K562 (cell line): Measurements from ENCODE around the gene BCO1. TPM values are rescaled to one million over a fixed set of nuclear protein-coding genes. Genes with fewer than 3 reads are reported as not detected.
A peak's percentile ranks its signal among the peaks of the same experiment; 100 is the strongest.

Experiments
- ATAC-seq: fragments of 200-7000 bp; cut with Tn5 transposase; 3 replicates; pipeline ENCODE4 v1.9.1; 2020; ENCODE audit warnings: moderate library complexity
- BruUV-seq: library from RNA; stranded (reverse); fragments of 400-500 nt; replicated peaks from 2 replicates; lab custom pipeline; 2021; lab: Mats Ljungman, UMichigan
- CTCF ChIA-PET: fragments of 300-600 bp; formaldehyde crosslinking; extraction: SDS; loops from one replicate; lab custom pipeline; 2021; ENCODE audit warnings: low intra/inter-chr PET ratio; lab: Yijun Ruan, JAX
- POLR2A ChIA-PET: fragments of 300-600, 350-650 bp; sonication (Branson Sonifier 250); formaldehyde crosslinking; extraction: SDS; loops from one replicate; lab custom pipeline; 2021; ENCODE audit warnings: antibody characterized with exemption, inconsistent platforms; lab: Yijun Ruan, JAX
- DNase-seq, 4 experiments: peaks; one replicate each; pipeline versions ENCODE4 v3.0.0 to v3.0.0-alpha.2; 2011 to 2018; ENCODE audit warnings: low spot score in 3 of 4, mixed read lengths in 3 of 4; ENCODE audit errors: extremely low read depth in 1 of 4
- FAIRE-seq: peaks from 2 replicates; lab custom pipeline; 2011; peaks lifted over from hg19 to GRCh38; lab: Jason Lieb, UNC
- H2AFZ ChIP-seq: 2 replicates; pipeline ENCODE4 v1.6.0; 2011; ENCODE audit warnings: low read depth, low read length, control low read depth, inconsistent platforms
- H3K27ac ChIP-seq: fragments of 200-600 bp; 3 replicates; pipeline ENCODE4 v1.8.0; 2011; ENCODE audit warnings: low read depth, mild to moderate bottlenecking, control low read depth, inconsistent platforms, low read length, moderate library complexity, mixed read lengths; ENCODE audit errors: extremely low read depth
- H3K27me3 ChIP-seq, 2 experiments: fragments of 300-600 bp in 1 of 2; 2 replicates in 1 of 2; 3 replicates in 1 of 2; pipeline versions ENCODE4 v1.6.0 to v1.8.0; 2011; ENCODE audit warnings: inconsistent platforms in 2 of 2, low read length in 2 of 2, mild to moderate bottlenecking in 1 of 2, mixed read lengths in 1 of 2, moderate library complexity in 1 of 2; ENCODE audit not compliant: control insufficient read depth in 2 of 2, insufficient read depth in 2 of 2
- H3K36me3 ChIP-seq: fragments of 300-600 bp; 3 replicates; pipeline ENCODE4 v1.8.0; 2011; ENCODE audit warnings: mild to moderate bottlenecking, low read length, inconsistent platforms; ENCODE audit not compliant: control insufficient read depth, insufficient read depth
- H3K4me1 ChIP-seq, 2 experiments: fragments of 200-600 bp in 1 of 2; replicated peaks in 1 of 2; 2 replicates in 1 of 2; 3 replicates in 1 of 2; pipeline versions ENCODE4 v1.5.1 to v1.8.0; 2011; ENCODE audit warnings: inconsistent platforms in 2 of 2, low read length in 2 of 2, mild to moderate bottlenecking in 1 of 2, mixed read lengths in 1 of 2, moderate library complexity in 1 of 2; ENCODE audit not compliant: control insufficient read depth in 2 of 2, insufficient read depth in 2 of 2
- H3K4me2 ChIP-seq: 2 replicates; pipeline ENCODE4 v1.6.1; 2011; ENCODE audit warnings: low read length, control low read depth, inconsistent platforms, mixed read lengths; ENCODE audit not compliant: insufficient read depth
- H3K4me3 ChIP-seq: fragments of 200-600 bp; sonication (generic), shearing (Covaris generic); 2 replicates; pipeline ENCODE4 v1.5.1; 2016; ENCODE audit warnings: control low read depth, inconsistent platforms
- H3K79me2 ChIP-seq: fragments of 200-600 bp; 3 replicates; pipeline ENCODE4 v1.8.0; 2011; ENCODE audit warnings: low read length, inconsistent platforms; ENCODE audit not compliant: control insufficient read depth, insufficient read depth
- H3K9ac ChIP-seq, 2 experiments: 2 replicates each; pipeline versions ENCODE4 v1.6.0 to v1.6.1; 2011; ENCODE audit warnings: low read depth in 2 of 2, low read length in 2 of 2, control low read depth in 1 of 2, inconsistent platforms in 1 of 2, mild to moderate bottlenecking in 1 of 2, mixed read lengths in 1 of 2; ENCODE audit not compliant: insufficient read depth in 1 of 2
- H3K9me1 ChIP-seq: one replicate; pipeline ENCODE4 v1.6.0; 2011; ENCODE audit warnings: inconsistent platforms, mild to moderate bottlenecking, low read length, moderate library complexity; ENCODE audit not compliant: control insufficient read depth, insufficient read depth
- H3K9me3 ChIP-seq: replicated peaks from 2 replicates; pipeline ENCODE4 v1.5.1; 2011; ENCODE audit warnings: low read depth, low read length, inconsistent platforms; ENCODE audit not compliant: control insufficient read depth, insufficient read depth
- H4K20me1 ChIP-seq: replicated peaks from 2 replicates; pipeline ENCODE4 v1.6.1; 2011; ENCODE audit warnings: low read length, inconsistent platforms, mixed read lengths; ENCODE audit not compliant: control insufficient read depth, insufficient read depth
- CBFA2T2 ChIP-seq: fragments of 450-650 bp; conservative IDR thresholded peaks from 2 replicates; pipeline ENCODE4 v1.6.1; 2017; ENCODE audit warnings: mild to moderate bottlenecking
- CC2D1A ChIP-seq: fragments of 450-650 bp; IDR thresholded peaks from 2 replicates; pipeline ENCODE4 v1.6.1; 2017; ENCODE audit warnings: mild to moderate bottlenecking
- CCNT2 ChIP-seq: IDR thresholded peaks from 2 replicates; pipeline ENCODE4 v1.6.1; 2011; ENCODE audit warnings: borderline replicate concordance, low read depth, mild to moderate bottlenecking, moderate library complexity, mixed read lengths, low read length; ENCODE audit not compliant: insufficient read length; ENCODE audit errors: extremely low read depth
- DMBX1 ChIP-seq: fragments of 250-450 bp; sonication (Bioruptor Pico); IDR thresholded peaks from 2 replicates; pipeline ENCODE4 v1.8.0; 2022; ENCODE audit warnings: inconsistent platforms, mild to moderate bottlenecking, moderate library complexity, borderline replicate concordance
- GABPB2 ChIP-seq: fragments of 250-450 bp; sonication (Bioruptor Pico); conservative IDR thresholded peaks from 2 replicates; pipeline ENCODE4 v1.5.1; 2021; ENCODE audit warnings: mild to moderate bottlenecking
- NCOR1 ChIP-seq: fragments of 450-650 bp; IDR thresholded peaks from 2 replicates; pipeline ENCODE4 v1.6.1; 2016; ENCODE audit warnings: mild to moderate bottlenecking, moderate library complexity
- PHB2 ChIP-seq: fragments of 450-650 bp; IDR thresholded peaks from 2 replicates; pipeline ENCODE4 v1.6.1; 2017; ENCODE audit warnings: low read depth
- SMARCA4 ChIP-seq: fragments of 450-650 bp; IDR thresholded peaks from 2 replicates; pipeline ENCODE4 v1.6.1; 2016
- TCF3 ChIP-seq: sonication (generic); formaldehyde crosslinking; IDR thresholded peaks from 2 replicates; pipeline ENCODE4 v1.4.0; 2020; ENCODE audit warnings: mild to moderate bottlenecking, missing genetic modification reagents
- TEAD4 ChIP-seq, 2 experiments: sonication (generic) in 1 of 2; formaldehyde crosslinking in 1 of 2; IDR thresholded peaks; 2 replicates each; pipeline versions ENCODE4 v1.6.1 to v1.8.0; 2012 to 2022; ENCODE audit warnings: borderline replicate concordance in 1 of 2, inconsistent platforms in 1 of 2, low read length in 1 of 2, mild to moderate bottlenecking in 1 of 2, missing genetic modification reagents in 1 of 2
- THRB ChIP-seq: fragments of 450-650 bp; formaldehyde crosslinking; conservative IDR thresholded peaks from 2 replicates; pipeline ENCODE4 v1.4.0; 2022; ENCODE audit warnings: mild to moderate bottlenecking, missing genetic modification characterization
- ZNF584 ChIP-seq: fragments of 200-800 bp; sonication (Bioruptor generic); IDR thresholded peaks from 2 replicates; pipeline ENCODE4 v1.6.1; 2016; ENCODE audit warnings: low read depth, mild to moderate bottlenecking, missing genetic modification characterization, missing compliant biosample characterization
- ZNF589 ChIP-seq: fragments of 200-800 bp; sonication (Bioruptor generic); IDR thresholded peaks from 2 replicates; pipeline ENCODE4 v1.6.1; 2016; ENCODE audit warnings: low read depth, missing genetic modification characterization, missing compliant biosample characterization
- ZNF766 ChIP-seq: fragments of 200-800 bp; sonication (Bioruptor generic); conservative IDR thresholded peaks from 2 replicates; pipeline ENCODE4 v1.6.1; 2016; ENCODE audit warnings: missing genetic modification characterization, missing compliant biosample characterization
- ZNF785 ChIP-seq: fragments of 250-450 bp; sonication (Bioruptor Pico); IDR thresholded peaks from 2 replicates; pipeline ENCODE4 v1.4.0; 2020; ENCODE audit warnings: mild to moderate bottlenecking
- WGBS: fragments of 100-300 bp; shearing (Covaris generic); methylation state at CpG from one replicate; pipeline ENCODE4 v1.1.6; 2016; ENCODE audit warnings: low coverage, mixed read lengths; ENCODE audit not compliant: insufficient coverage; ENCODE audit errors: missing lambda C conversion rate; 5-methylcytosine and 5-hydroxymethylcytosine counted together
- in situ Hi-C: fragments of 300-500 bp; cut with MboI; formaldehyde crosslinking; loops from 4 replicates; pipeline ENCODE4 v1.15.0; 2018; ENCODE audit warnings: inconsistent platforms, mixed read lengths
- intact Hi-C: fragments of 100-400 bp; cut with micrococcal nuclease; formaldehyde crosslinking; loops from 2 replicates; pipeline ENCODE4 v1.14.2; 2022
- polyA plus RNA-seq, 8 experiments: library from polyadenylated mRNA; depleted of rRNA in 4 of 8; stranded (reverse) in 5 of 8; unstranded in 3 of 8; fragments of >200 nt; fragmentation: Nextera tagmentation in 2 of 8; fragmentation: Illumina TruSeq in 1 of 8; extraction: Ambion mirVana in 2 of 8; extraction: Trizol in 1 of 8; gene quantifications; 2 replicates each; pipeline versions ENCODE4 v1.2.1 to v1.2.3, GENCODE V29; 2011 to 2014; ENCODE audit warnings: inconsistent platforms in 1 of 8, missing spikeins in 1 of 8
- total RNA-seq, 7 experiments: library from RNA; depleted of rRNA in 6 of 7; stranded (reverse); fragments of >200 nt in 6 of 7; fragmentation: Illumina TruSeq in 2 of 7; extraction: Trizol in 2 of 7; gene quantifications; 2 replicates each; pipeline versions ENCODE4 v1.2.1 to v1.2.3, GENCODE V29; 2011 to 2021; ENCODE audit warnings: low replicate concordance in 1 of 7
- TF ChIP-seq, protein P1 (sequence below): sonication (generic); formaldehyde crosslinking; IDR thresholded peaks from 2 replicates; pipeline ENCODE4 v1.8.0; 2022; ENCODE audit warnings: mild to moderate bottlenecking, missing genetic modification reagents

Gene BCO1
- total and polyA plus RNA-seq, 9 of the 15 experiments (the other 6 are each of a cell fraction or from before 2014, with no cell fraction given): not detected

DNA sequence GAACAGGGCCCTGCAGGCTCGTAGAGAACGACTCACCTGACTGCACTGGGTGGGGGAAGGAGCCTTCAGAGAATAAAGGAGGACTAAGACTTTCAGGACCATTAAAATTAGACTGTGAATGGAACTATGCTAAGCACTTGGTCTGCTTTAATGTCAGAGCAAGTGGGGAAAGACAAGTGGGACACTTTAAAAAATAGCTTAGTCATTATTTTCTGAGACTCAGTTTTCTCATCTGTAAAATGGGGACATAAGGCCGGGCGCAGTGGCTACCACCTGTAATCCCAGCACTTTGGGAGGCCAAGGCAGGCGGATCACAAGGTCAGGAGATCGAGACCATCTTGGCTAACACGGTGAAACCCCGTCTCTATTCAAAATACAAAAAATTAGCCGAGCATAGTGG, 19.3 kb upstream of the BCO1 start (continued):
- TF ChIP-seq THRB (CRISPR knock-in tag): no peak

DNA sequence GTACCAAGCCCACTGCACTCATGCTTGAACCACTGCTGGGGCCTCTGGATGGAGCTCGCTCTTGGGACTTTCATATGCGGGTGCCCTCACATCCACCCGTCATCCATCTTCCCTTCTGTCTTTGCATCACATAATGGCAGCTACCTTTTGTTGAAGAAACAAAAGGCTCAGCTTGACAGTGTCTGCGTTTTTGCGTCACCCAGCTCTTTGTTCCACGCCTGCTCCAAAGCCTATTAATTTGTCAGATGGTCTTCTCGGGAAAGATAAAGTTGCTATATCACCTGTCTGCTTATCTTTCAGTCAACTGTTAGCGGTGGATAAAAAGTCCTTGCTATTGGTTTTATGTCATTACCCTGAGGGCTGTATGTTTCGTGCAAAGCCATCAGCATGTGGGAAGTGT, 18.1 kb upstream of the BCO1 start:
- 3% methylated on average over 9 of the region's 9 CpGs for WGBS
- BruUV-seq: no TSS peak
- TF ChIP-seq DMBX1 (CRISPR knock-in tag): peak; percentile 64; the same call in 1 of the 2 replicates
- TF ChIP-seq ZNF584 (CRISPR knock-in tag): peak; percentile 60; the same call in 1 of the 2 replicates
- peak; percentile 87 for TF ChIP-seq TCF3 (CRISPR knock-in tag)
- TF ChIP-seq NCOR1: peak; percentile 79
- no peak; the same call in 1 of the 2 replicates for TF ChIP-seq PHB2
- no peak for TF ChIP-seq GABPB2
- peak; percentile 77; the same call in 1 of the 2 replicates for TF ChIP-seq SMARCA4
- TF ChIP-seq ZNF589 (CRISPR knock-in tag): peak; percentile 86
- peak; percentile 26; the same call in 1 of the 2 replicates for TF ChIP-seq ZNF766
- TF ChIP-seq TEAD4 (IDR thresholded peaks at IDR 0.05; ENCODE audit: low read length): peak; percentile 96
- no peak for TF ChIP-seq TEAD4 (CRISPR knock-in tag; IDR thresholded peaks at IDR 0.05; ENCODE audit: borderline replicate concordance)
- no peak for TF ChIP-seq ZNF785 (CRISPR knock-in tag)
- peak; percentile 45; the same call in 1 of the 2 replicates for TF ChIP-seq CC2D1A
- TF ChIP-seq, protein P1, sequence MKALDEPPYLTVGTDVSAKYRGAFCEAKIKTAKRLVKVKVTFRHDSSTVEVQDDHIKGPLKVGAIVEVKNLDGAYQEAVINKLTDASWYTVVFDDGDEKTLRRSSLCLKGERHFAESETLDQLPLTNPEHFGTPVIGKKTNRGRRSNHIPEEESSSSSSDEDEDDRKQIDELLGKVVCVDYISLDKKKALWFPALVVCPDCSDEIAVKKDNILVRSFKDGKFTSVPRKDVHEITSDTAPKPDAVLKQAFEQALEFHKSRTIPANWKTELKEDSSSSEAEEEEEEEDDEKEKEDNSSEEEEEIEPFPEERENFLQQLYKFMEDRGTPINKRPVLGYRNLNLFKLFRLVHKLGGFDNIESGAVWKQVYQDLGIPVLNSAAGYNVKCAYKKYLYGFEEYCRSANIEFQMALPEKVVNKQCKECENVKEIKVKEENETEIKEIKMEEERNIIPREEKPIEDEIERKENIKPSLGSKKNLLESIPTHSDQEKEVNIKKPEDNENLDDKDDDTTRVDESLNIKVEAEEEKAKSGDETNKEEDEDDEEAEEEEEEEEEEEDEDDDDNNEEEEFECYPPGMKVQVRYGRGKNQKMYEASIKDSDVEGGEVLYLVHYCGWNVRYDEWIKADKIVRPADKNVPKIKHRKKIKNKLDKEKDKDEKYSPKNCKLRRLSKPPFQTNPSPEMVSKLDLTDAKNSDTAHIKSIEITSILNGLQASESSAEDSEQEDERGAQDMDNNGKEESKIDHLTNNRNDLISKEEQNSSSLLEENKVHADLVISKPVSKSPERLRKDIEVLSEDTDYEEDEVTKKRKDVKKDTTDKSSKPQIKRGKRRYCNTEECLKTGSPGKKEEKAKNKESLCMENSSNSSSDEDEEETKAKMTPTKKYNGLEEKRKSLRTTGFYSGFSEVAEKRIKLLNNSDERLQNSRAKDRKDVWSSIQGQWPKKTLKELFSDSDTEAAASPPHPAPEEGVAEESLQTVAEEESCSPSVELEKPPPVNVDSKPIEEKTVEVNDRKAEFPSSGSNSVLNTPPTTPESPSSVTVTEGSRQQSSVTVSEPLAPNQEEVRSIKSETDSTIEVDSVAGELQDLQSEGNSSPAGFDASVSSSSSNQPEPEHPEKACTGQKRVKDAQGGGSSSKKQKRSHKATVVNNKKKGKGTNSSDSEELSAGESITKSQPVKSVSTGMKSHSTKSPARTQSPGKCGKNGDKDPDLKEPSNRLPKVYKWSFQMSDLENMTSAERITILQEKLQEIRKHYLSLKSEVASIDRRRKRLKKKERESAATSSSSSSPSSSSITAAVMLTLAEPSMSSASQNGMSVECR: no peak
- peak; percentile 87 for TF ChIP-seq CBFA2T2
- TF ChIP-seq CCNT2: peak; percentile 55

More for the DNA sequence above, 18.1 kb upstream of the BCO1 start:
- Histone ChIP-seq H3K27me3 (peaks cover 22 to 48% of the 10 kb centered on the region in 2 experiments), H3K9me3 (no peaks in the 10 kb centered on the region), H3K79me2 (no peaks in the 10 kb centered on the region), H3K9me1 (no peaks in the 10 kb centered on the region), H3K27ac (no peak overlapping the region), H3K4me1 (peaks cover 13 to 15% of the 10 kb centered on the region in 2 experiments; a peak in 4 of 5 replicates), H2AFZ (peak overlapping the region; percentile 15; the same call in 1 of the 2 replicates), H3K4me3 (no peak overlapping the region), H3K36me3 (no peaks in the 10 kb centered on the region), H4K20me1 (no peaks in the 10 kb centered on the region), H3K9ac (0 out of 4 replicates have a peak overlapping the region, but pooled peaks of 1 of the 2 experiments have one; percentile 4), H3K4me2 (peak overlapping the region; percentile 29)
- ChIA-PET POLR2A (no interaction called here), CTCF (no interaction called here)
- ATAC-seq (peak; percentile 13), DNase-seq (peak in 1 of 4 experiments; percentile 42), FAIRE-seq (peak; percentile 19)
- in situ Hi-C loops: no loop called here
- intact Hi-C loops: no loop called here
